ENCODE results near the gene SAT2.

SAT2 gene

DNA sequence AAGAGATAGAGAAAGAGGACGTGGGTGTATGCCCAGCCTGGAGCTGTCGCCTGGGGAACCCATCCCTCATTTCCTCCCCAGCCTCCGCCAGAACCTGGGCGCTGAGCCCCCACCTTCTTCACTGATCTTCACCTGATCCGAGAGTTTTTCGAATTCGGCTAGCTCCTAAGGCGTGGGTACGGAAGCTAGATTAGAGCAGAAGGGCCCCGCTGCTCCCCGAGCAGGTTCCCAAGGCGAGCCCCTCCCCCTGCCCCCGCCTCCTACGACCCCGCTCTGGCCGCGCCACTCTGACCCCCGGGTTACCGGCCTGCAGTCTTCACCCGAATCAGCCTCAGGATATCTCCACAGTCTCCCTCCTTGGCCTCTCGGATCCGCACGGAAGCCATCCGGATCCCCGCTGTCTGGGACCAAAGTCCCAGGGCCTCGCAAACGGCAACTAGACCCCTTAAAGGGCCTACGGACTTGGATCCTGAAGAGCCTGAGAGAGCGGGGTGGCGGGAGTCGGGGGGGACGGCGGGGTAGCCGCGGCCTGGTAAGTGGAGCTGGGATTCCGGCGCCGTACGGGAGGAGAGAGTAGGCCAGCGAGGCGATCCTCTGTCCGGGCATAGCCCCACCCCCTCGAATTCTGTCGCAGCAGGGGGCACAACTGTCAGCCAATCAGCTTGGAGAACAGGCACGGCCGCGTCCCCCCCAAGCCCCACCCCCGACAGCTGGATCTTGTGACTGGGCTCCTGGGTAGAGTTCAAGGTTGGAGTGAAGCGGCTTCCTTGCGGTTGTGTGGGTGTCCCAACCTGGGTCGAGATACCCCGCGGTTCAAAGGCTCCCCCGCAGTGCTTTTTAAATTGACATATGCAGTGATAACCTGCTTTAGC, at the start of gene SAT2:
SAT2 (minus strand) TSS at position 572 of the 872 bp plus-strand sequence; CDS start at position 386, 186 bp downstream.
- Mint-ChIP-seq H3K27me3 (no peaks in the 10 kb centered on the region), H3K4me1 (peaks cover 9% of the 10 kb centered on the region), H3K9me3 (no peaks in the 10 kb centered on the region), H3K4me3 (peak within 1 kb of the TSS; percentile 95), H3K27ac (peak within 1 kb of the TSS; percentile 79), H3K36me3 (peaks cover 5% of the 10 kb centered on the region)
- ATAC-seq (ENCODE audit: low read depth) = peak; percentile 92
- DNase-seq (ENCODE audit: low spot score in 2 of 2) = peak; percentile 63 to 70

DNA sequence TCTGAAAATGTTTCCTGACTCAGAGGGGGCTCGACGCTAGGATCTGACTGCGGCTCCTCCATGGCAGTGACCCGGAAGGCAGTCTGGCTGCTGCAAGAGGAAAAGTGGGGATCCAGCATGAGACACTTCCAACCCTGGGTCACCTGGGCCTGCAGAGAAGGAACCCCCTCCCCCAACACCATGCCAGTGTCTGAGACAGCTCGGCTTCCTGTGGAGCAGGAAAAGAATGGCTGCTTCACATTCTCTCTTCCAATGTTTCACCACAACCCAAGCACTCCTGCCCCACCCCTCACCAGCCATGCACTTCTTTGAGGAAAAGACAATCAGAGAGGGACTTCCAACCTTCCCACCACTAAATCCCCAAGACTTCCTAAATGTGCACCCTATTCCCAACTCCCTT, 48.9 kb upstream of the SAT2 start:
- no peaks in the 10 kb centered on the region for H3K27me3 Mint-ChIP-seq
- no peak overlapping the region for H3K4me3 Mint-ChIP-seq
- H3K36me3 Mint-ChIP-seq = peaks cover 37% of the 10 kb centered on the region
- H3K27ac Mint-ChIP-seq = no peak overlapping the region
- H3K9me3 Mint-ChIP-seq = peaks cover 3% of the 10 kb centered on the region
- no peak for DNase-seq (ENCODE audit: low spot score in 2 of 2)
- ATAC-seq (ENCODE audit: low read depth) = no peak
- H3K4me1 Mint-ChIP-seq = peaks cover 6% of the 10 kb centered on the region

- ATAC-seq (ENCODE audit: low read depth) (no peak), DNase-seq (ENCODE audit: low spot score in 2 of 2) (no peak)
- Mint-ChIP-seq H3K27me3 (no peaks in the 10 kb centered on the region), H3K27ac (no peak overlapping the region), H3K4me3 (no peak overlapping the region), H3K4me1 (peaks cover 6% of the 10 kb centered on the region), H3K9me3 (peaks cover 3% of the 10 kb centered on the region), H3K36me3 (peaks cover 37% of the 10 kb centered on the region)
Measured at GRCh38 chr17:7674934-7675333, 47.3 kb upstream of the SAT2 start.

DNA sequence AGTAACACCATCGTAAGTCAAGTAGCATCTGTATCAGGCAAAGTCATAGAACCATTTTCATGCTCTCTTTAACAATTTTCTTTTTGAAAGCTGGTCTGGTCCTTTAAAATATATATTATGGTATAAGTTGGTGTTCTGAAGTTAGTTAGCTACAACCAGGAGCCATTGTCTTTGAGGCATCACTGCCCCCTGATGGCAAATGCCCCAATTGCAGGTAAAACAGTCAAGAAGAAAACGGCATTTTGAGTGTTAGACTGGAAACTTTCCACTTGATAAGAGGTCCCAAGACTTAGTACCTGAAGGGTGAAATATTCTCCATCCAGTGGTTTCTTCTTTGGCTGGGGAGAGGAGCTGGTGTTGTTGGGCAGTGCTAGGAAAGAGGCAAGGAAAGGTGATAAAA, 45.6 kb upstream of the SAT2 start:
- H3K36me3 Mint-ChIP-seq = peaks cover 38% of the 10 kb centered on the region
- ATAC-seq (ENCODE audit: low read depth) (no peak), DNase-seq (ENCODE audit: low spot score in 2 of 2) (no peak)
- H3K27me3 Mint-ChIP-seq = no peaks in the 10 kb centered on the region
- H3K4me3 Mint-ChIP-seq = no peak overlapping the region
- no peak overlapping the region for H3K27ac Mint-ChIP-seq
- H3K4me1 Mint-ChIP-seq = peaks cover 6% of the 10 kb centered on the region
- H3K9me3 Mint-ChIP-seq = peaks cover 3% of the 10 kb centered on the region

DNA sequence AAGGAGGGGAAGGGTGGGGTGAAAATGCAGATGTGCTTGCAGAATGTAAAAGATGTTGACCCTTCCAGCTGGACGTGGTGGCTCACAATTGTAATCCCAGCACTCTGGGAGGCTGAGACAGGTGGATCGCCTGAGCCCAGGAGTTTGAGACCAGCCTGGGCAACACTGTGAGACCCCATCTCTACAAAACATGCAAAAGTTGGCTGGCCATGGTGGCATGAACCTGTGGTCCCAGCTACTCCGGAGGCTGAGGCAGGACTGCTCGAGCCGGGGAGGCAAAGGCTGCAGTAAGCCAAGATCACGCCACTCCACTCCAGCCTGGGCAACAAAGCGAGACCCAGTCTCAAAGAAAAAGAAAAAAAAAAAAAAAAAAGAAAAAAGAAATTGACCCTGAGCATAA, 40.9 kb upstream of the SAT2 start:
- no peaks in the 10 kb centered on the region for H3K9me3 Mint-ChIP-seq
- DNase-seq (ENCODE audit: low spot score in 2 of 2) (no peak), ATAC-seq (ENCODE audit: low read depth) (no peak)
- H3K27me3 Mint-ChIP-seq = no peaks in the 10 kb centered on the region
- H3K36me3 Mint-ChIP-seq = peaks cover 17% of the 10 kb centered on the region
- no peaks in the 10 kb centered on the region for H3K4me1 Mint-ChIP-seq
- H3K4me3 Mint-ChIP-seq = no peak overlapping the region
- no peak overlapping the region for H3K27ac Mint-ChIP-seq

DNA sequence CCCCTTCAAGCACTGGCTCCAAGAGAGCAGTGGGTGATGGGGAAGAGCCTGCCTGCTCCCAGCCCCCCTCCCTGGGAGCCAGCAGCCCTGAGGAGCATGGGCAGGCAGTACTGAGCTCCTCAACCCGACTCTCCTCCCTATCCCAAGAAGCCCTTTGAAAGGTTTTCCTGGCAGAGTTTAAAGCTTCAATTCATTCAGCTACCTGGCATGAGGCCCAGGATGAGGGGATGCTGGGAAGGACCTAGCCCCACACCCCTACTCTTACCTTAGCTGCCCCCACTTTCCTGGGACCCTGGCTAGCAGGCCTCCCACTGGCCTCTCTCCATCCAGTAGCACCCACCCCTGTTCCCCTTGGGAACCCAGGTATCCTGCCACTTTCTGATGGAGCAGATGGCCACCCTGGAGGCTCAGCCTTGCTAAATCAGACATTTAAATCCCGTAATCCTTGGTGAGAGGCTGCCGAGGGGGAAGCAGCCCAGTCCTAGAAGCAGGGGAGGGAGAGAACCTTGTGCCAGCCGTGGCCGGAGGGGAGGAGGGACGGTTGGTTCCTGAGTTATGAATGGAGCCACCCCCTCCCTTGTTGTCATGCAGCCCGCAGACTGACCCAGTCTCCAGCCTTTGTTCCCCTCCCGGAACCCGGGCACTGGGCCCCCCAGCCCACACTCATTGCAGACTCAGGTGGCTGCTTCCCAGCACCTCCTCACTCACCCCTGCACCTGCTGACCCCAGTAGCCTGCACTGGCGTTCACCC, 40.2 kb upstream of the SAT2 start:
- no peaks in the 10 kb centered on the region for H3K4me1 Mint-ChIP-seq
- peaks cover 12% of the 10 kb centered on the region for H3K36me3 Mint-ChIP-seq
- no peak overlapping the region for H3K4me3 Mint-ChIP-seq
- H3K27ac Mint-ChIP-seq = no peak overlapping the region
- no peaks in the 10 kb centered on the region for H3K9me3 Mint-ChIP-seq
- H3K27me3 Mint-ChIP-seq = no peaks in the 10 kb centered on the region
- DNase-seq (ENCODE audit: low spot score in 2 of 2) (no peak), ATAC-seq (ENCODE audit: low read depth) (no peak)

DNA sequence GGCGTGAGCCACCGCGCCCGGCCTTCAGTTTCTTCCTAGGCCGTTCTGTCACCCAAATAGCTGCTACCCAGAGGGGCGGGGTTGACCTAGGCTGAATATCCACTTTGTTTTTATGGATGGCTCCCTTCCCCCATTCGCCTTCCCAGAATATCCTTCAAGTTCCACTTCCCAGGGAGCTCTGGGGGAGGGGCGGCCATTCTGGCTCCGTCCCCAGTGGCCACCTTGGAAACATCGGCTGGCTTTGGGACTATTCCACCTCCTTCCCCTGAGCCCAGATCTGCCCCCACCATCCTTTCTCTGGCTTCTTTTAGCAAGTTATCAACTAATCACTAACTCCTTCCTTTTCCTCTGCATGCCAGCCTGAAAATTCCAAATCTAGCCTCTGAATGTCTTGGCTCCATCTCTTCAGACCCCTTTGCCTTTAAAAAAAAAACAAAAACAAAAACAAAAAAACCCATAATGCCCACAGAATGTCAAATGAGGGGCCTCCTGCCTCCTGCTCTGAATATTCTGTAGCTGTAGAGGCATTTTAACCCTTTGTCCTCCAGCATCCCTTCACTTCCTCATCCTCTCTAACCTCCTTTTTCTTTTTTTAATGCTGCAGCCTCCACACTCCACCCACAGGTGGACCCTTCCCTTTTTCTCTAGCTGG, 29.5 kb upstream of the SAT2 start:
- Mint-ChIP-seq H3K9me3 (peaks cover 3% of the 10 kb centered on the region), H3K27ac (no peak overlapping the region), H3K4me3 (no peak overlapping the region), H3K27me3 (peaks cover 5% of the 10 kb centered on the region), H3K4me1 (peaks cover 11% of the 10 kb centered on the region), H3K36me3 (peaks cover 3% of the 10 kb centered on the region)
- DNase-seq (ENCODE audit: low spot score in 2 of 2) (no peak), ATAC-seq (ENCODE audit: low read depth) (no peak)

DNA sequence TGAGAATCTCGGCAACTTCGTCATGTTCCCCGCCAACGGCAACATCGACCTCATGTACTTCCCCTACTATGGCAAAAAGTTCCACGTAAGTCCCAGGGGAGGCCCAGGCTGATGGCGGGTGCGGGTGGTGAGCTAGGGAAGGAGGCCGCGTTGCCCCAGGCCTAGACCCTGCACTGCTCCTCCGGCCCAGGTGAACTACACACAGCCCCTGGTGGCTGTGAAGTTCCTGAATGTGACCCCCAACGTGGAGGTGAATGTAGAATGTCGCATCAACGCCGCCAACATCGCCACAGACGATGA, 27.9 kb upstream of the SAT2 start:
- Mint-ChIP-seq H3K36me3 (peaks cover 3% of the 10 kb centered on the region), H3K27me3 (peaks cover 12% of the 10 kb centered on the region)
- ATAC-seq (ENCODE audit: low read depth) = peak; percentile 71

GRCh38 chr17:7654832-7655540, 27.4 kb upstream of the SAT2 start:
- DNase-seq (ENCODE audit: low spot score in 2 of 2) = no peak
- H3K36me3 Mint-ChIP-seq = peaks cover 3% of the 10 kb centered on the region
- peaks cover 16% of the 10 kb centered on the region for H3K27me3 Mint-ChIP-seq
- no peak overlapping the region for H3K4me3 Mint-ChIP-seq
- ATAC-seq (ENCODE audit: low read depth) = no peak
- H3K9me3 Mint-ChIP-seq = peaks cover 3% of the 10 kb centered on the region
- H3K4me1 Mint-ChIP-seq = peaks cover 22% of the 10 kb centered on the region
- H3K27ac Mint-ChIP-seq = peak overlapping the region; percentile 10

More for the DNA sequence above, 27.9 kb upstream of the SAT2 start:
- Mint-ChIP-seq H3K27ac (peak overlapping the region; percentile 10), H3K4me1 (peaks cover 17% of the 10 kb centered on the region), H3K4me3 (no peak overlapping the region), H3K9me3 (peaks cover 3% of the 10 kb centered on the region)
- DNase-seq (ENCODE audit: low spot score in 2 of 2) = peak; percentile 40 to 41

GRCh38 chr17:7652388-7653356, 25.1 kb upstream of the SAT2 start:
- Mint-ChIP-seq H3K36me3 (peaks cover 2% of the 10 kb centered on the region), H3K27me3 (peaks cover 22% of the 10 kb centered on the region), H3K4me3 (no peak overlapping the region), H3K27ac (no peak overlapping the region), H3K9me3 (peaks cover 3% of the 10 kb centered on the region), H3K4me1 (peaks cover 25% of the 10 kb centered on the region)
- no peak for DNase-seq (ENCODE audit: low spot score in 2 of 2)
- ATAC-seq (ENCODE audit: low read depth) = no peak

DNA sequence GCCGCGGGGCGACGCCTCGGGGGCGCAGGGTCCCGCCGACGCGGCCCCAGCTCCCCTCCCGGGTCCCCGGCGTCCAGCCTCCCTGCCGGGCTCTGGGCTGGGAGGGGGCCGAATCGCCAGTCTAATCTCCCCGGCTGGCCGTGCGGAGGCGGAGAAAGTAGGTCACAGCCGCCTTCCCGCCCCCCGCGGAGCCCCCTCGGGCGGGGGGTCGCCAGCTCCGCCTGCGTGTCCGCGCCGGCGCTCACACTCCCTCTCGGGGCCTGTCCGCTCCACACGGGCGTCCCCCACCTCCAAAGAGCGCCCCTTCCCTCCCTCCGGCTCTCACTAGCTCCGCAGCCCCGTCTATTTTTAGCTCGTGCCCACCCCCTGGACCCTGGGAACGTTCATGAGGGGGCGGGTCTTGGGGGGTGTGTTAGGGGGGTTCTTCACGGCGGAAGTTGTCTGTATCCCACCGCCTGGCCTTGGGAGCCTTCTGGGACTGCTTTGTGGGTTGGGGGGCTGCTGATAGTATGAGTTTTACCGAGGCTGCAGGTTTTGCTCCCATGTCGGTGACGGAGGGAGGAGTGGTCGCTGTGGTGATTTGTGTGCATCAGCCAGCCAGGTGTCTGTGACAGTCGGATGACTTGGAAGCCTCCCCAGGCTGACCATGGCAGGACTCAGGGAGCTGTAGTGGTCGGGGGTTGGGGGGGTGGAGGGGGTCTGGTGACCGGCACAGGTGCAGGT, 24.2 kb upstream of the SAT2 start:
- no peaks in the 10 kb centered on the region for H3K36me3 Mint-ChIP-seq
- no peak overlapping the region for H3K27ac Mint-ChIP-seq
- H3K4me3 Mint-ChIP-seq = peak overlapping the region; percentile 15
- H3K27me3 Mint-ChIP-seq = peaks cover 22% of the 10 kb centered on the region
- no peak for ATAC-seq (ENCODE audit: low read depth)
- peaks cover 3% of the 10 kb centered on the region for H3K9me3 Mint-ChIP-seq
- DNase-seq (ENCODE audit: low spot score in 2 of 2) = no peak
- peaks cover 25% of the 10 kb centered on the region for H3K4me1 Mint-ChIP-seq

DNA sequence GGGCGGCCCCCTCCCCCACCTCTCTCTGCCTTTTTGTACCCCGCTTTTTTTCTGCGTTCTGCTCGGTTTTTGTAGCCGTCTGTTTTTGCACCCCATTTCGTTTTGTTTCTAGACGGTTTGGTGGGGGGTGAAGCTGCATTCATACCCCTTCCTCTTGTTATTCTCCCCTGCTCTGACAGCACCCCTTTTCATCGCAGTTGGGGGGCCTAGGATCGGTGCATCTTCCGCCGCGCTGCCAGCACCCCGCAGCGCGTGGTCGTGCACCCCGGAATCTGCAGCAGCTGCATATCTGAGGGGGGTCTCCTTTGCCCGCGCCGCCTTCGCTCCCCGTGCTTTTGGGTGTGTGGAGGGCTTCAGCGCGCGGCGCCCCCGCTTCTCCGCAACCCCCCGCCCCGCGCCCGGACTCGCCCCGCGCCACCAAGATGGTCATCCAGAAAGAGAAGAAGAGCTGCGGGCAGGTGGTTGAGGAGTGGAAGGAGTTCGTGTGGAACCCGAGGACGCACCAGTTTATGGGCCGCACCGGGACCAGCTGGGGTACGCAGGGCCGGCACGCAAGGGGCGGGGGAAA, 23.6 kb upstream of the SAT2 start:
- H3K4me1 Mint-ChIP-seq = peaks cover 23% of the 10 kb centered on the region
- peaks cover 24% of the 10 kb centered on the region for H3K27me3 Mint-ChIP-seq
- peak overlapping the region; percentile 80 for H3K4me3 Mint-ChIP-seq
- H3K9me3 Mint-ChIP-seq = peaks cover under 1% of the 10 kb centered on the region
- DNase-seq (ENCODE audit: low spot score in 2 of 2) (no peak), ATAC-seq (ENCODE audit: low read depth) (no peak)
- no peak overlapping the region for H3K27ac Mint-ChIP-seq
- no peaks in the 10 kb centered on the region for H3K36me3 Mint-ChIP-seq

Measured in memory B cell (primary cell).